Inflammatory macrophage (primary cell): ENCODE results near the gene CGB8.
"Not testable (repeated sequence)": the region's sequence is repeated elsewhere in the genome, so short reads cannot be mapped to it uniquely, and the experiment has no call there.

Experiments used
- DNase-seq, 2 donors: peaks; one replicate each; pipeline ENCODE4 v3.0.0-alpha.2; 2020 to 2022

CGB8 gene

GRCh38 chr19:49064768-49065611 lies 16.1 kb upstream of the CGB8 start, which contains the start of gene NTF4:
TSS of gene NTF4 (minus strand) at chr19:49064818. CDS start at chr19:49061997, 2,821 bp downstream.
- DNase-seq, result no peak

GRCh38 chr19:49064029-49064629 lies 15.2 kb upstream of the CGB8 start:
- DNase-seq, result no peak

- no peak for DNase-seq
Observed at GRCh38 chr19:49061445-49061844, 12.5 kb upstream of the CGB8 start.

GRCh38 chr19:49061000-49061399 lies 12.1 kb upstream of the CGB8 start:
- DNase-seq, result no peak

GRCh38 chr19:49059053-49059452 lies 10.1 kb upstream of the CGB8 start:
- no peak for DNase-seq

GRCh38 chr19:49058562-49058961 lies 9.7 kb upstream of the CGB8 start:
- no peak for DNase-seq

- DNase-seq, result peak; percentile 30 to 39
Observed at GRCh38 chr19:49057636-49058234, 8.8 kb upstream of the CGB8 start, which contains the start of gene CGB7. TSS of gene CGB7 (minus strand) at chr19:49057749. CDS start at chr19:49055375, 2,374 bp downstream.

DNA sequence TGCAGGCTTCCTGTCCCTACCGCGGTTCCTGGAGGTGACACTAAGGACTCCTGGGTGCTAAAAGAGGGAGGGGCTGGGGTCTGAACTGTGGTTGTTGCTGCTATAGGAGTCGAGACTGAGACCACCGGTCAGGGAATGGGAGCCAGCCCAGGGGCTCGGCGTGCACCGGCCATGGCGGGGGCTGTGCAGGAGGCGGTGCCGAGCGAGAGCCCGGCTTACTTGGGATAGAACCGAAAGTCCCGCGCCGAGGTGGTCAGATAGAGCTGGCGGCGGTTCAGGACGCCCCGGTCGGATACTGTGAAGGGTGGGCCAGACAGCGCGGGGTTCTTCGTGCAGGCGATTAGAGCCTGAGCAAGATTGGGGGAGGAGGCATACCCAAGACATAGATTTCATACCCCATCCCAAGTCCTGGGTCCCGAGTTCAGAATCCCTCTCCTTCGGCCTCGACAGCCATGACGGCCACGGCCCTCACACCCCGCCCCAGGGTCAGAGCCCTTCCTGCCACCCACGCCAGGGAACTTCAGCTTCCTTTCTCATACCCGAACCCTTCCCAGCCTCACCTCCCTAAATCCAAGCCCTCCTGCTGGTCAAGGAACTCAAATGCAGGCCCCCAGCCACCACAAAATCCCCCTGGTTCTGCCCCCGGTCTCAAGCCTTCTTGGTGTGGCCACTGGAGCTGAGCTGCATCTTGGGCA lies 8.1 kb upstream of the CGB8 start:
- not testable (repeated sequence) for DNase-seq

DNA sequence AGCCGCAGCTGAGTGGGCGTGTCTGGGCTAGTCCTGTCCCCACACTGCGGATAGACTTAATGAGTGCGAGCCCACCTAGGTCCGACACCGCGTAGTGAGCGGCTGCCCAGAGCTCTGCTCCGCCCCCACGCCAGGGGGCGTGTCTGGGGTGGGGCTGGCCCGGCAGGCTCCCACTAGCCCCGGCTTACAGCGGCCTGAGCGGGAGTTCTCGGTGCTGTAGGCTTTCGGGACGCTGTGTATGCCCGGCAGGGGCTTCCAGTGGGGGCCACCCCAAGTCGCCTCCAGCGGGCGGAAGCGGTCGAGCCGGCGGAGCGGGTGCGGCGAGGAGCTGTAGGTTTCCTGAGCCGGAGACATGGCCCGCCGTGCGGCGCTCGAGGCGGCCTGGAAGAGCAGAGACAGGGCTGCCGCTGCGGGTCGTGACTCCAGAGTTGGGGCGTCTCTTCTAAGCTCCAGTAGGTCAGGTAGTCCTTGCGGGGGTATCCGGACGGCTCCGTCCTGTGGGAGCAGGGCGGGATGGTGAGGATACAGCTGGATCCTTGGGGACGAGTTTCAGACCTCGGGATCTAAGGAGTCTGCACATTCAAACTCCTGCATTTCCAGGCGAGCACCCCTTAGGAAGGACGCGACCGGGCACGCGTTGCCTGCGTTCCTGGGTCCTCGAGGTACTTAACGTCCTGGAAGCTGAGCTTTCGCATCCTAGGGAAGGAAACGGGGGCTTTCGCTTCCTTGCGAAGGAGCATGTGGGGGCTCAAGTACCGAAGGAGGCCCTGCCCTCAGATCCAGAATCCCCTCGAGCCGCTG lies 7.4 kb upstream of the CGB8 start:
- DNase-seq, result peak; percentile 7 to 43

- not testable (repeated sequence) for DNase-seq
Observed at GRCh38 chr19:49050376-49051033, 1.6 kb upstream of the CGB8 start.

- DNase-seq, result not testable (repeated sequence)
Observed at GRCh38 chr19:49049834-49050233, 923 bp upstream of the CGB8 start.

GRCh38 chr19:49043548-49043947 lies 5.4 kb downstream of the CGB8 start, which contains the start of gene CGB5:
TSS of gene CGB5 (plus strand) at chr19:49043848. CDS start at chr19:49044210, 362 bp downstream.
- DNase-seq, result not testable (repeated sequence)

- not testable (repeated sequence) for DNase-seq
Observed at GRCh38 chr19:49042666-49043065, 6.2 kb downstream of the CGB8 start.

DNA sequence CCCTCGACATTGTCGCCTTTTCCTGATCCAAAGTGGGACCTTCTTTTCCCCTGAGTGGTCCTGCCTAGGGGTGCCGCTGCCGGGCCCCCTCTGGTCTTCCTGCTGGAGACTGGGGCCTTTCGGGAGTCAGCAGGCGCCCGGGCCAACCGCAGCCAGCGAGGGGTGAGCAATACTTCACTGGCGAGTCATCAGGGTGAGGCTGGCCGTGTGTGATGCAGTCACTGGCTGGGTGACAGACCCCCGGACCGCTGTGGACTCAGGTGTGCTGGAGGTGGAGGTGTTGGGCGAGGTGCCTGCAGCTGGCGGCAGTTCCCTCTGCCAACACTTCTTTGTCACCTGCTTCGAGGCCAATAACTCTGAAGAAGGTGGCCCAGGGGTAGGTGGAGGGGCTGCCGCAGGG lies 6.7 kb downstream of the CGB8 start:
- DNase-seq, result no peak

- not testable (repeated sequence) for DNase-seq
Observed at GRCh38 chr19:49039736-49040135, 9.2 kb downstream of the CGB8 start.

DNA sequence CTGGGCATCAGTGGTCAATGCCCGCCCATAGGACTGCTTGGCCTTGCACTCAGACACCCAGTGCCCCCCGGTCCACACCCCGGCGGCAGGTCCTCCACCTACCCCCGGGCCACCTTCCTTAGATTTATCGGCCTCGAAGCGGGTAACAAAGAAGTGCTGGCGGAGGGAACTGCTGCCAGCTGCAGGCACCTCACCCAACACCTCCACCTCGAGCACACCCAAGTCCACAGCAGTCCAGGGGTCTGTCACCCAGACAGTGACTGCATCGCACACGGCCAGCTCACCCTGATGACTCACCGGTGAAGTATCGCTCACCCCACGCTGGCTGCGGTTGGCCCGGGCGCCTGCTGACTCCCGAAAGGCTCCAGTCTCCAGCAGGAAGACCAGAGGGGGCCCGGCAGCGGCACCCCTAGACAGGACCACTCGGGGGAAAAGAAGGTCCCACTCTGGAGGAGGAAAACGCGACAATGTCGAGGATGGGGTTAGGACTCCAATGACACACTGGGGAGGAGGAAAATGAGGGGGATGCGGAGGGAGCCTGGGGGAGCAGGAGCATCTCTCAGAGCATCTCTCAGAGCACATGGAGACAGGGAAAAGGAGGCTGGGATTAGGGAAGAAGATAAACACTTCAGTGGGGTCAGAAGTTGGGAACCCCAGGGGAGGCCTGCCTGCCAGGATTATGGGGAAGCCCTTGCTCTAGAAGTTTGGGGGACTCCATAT lies 10.2 kb downstream of the CGB8 start:
- DNase-seq, result not testable (repeated sequence)

- DNase-seq, result not testable (repeated sequence)
Observed at GRCh38 chr19:49038111-49038510, 10.8 kb downstream of the CGB8 start.

GRCh38 chr19:49036815-49037214 lies 12.1 kb downstream of the CGB8 start, which contains the start of gene CGB1:
TSS of gene CGB1 (minus strand) at chr19:49036895. CDS start at chr19:49036711, 184 bp downstream.
- peak in 1 of 2 donors; percentile 26 for DNase-seq

DNA sequence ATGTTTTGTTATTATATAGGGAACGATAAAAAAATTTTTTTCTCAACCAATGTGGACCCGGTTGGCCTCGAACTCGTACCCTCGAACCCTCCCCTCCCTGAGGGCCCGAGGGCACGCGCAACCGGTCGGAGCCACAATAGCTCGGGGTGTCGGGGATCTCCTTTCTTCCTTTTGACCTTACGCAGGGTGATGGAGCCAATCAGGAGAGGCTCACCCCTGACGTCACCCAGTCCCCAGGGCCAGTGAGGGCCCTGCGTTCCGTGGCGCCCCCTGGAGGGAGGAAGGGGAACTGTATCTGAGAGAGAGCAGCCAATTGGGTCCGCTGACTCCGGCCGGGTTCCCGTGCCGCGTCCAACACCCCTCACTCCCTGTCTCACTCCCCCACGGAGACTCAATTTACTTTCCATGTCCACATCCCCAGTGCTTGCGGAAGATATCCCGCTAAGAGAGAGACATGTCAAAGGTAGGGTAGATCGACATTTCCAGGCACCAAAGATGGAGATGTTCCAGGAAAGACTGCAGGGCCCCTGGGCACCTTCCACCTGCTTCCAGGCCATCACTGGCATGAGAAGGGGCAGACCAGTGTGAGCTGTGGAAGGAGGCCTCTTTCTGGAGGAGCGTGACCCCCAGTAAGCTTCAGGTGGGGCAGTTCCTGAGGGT lies 17.1 kb downstream of the CGB8 start, which contains the start of gene CGB2:
CGB2 (plus strand) TSS at position 249 of the 660 bp plus-strand sequence; CDS start at position 455, 206 bp downstream.
- DNase-seq, result peak; percentile 7 to 38

DNA sequence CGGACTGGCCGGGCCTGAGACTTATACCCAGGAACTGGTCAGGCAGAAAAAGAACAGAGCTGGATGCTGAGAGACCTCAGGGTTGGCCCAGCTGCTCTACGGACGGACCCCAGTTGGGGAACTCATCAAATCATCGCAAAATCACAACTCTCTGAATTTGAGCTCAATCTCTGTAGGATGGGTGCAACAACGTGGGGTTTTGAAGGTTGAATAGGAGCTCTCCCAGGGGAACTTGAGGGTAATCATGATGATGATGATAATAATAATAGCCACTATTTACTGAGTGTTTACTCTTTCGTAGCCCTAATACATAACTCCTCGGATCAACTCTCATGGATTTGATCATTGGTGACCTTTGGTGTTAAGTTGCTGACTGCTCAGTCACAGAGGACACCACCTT lies 18.6 kb downstream of the CGB8 start:
- DNase-seq, result not testable (repeated sequence)
